ENCODE measurements around the gene KRT86. TPM values are rescaled to one million over a fixed set of nuclear protein-coding genes. Genes with fewer than 3 reads are reported as not detected.
A peak's percentile ranks its signal among the peaks of the same experiment; 100 is the strongest.

KRT86 gene
- total and polyA plus RNA-seq, 9 of the 15 experiments (the other 6 are each of a cell fraction or from before 2014, with no cell fraction given): not detected

DNA sequence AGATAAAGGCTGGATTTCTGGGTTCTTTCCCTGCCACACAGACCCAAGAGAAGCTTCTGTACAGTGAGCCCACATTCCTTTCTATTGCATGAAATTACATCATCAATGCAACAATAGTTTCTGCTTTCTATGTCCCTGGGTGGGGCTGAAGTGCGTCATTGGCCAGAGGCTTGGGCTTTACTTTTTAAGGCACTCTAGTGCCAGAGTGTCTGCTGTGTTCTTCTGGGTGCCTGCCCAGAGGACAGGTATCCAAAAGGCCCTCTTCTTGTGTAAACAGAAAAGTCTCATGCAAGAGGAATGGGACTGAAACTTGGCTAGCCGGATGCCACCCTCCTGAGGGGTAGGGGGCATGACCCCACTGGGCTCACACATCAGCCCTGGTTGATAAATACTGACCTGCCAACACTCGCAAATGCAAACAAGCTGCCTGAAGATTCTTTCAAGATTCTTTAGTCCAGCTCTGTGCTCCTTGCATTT lies 5.9 kb downstream of the KRT86 start (continued):
- no peak for TF ChIP-seq GTF3C2 (IDR thresholded peaks at IDR 0.05; ENCODE audit: borderline replicate concordance, extremely low read depth, insufficient read length)
- TF ChIP-seq CREB1 (IDR thresholded peaks at IDR 0.05): no peak
- TF ChIP-seq CREB1 (CRISPR knock-in tag; IDR thresholded peaks at IDR 0.05): peak; percentile 52; the same call in 1 of the 2 replicates
- TF ChIP-seq HDAC1 (IDR thresholded peaks at IDR 0.05): no peak
- peak; percentile 72 for TF ChIP-seq EP300 (IDR thresholded peaks at IDR 0.05; ENCODE audit: low read length)
- TF ChIP-seq RBFOX2 (IDR thresholded peaks at IDR 0.05; ENCODE audit: low read depth, low read length): peak; percentile 18; the same call in 1 of the 2 replicates
- no peak for TF ChIP-seq ZC3H11A (IDR thresholded peaks at IDR 0.05; ENCODE audit: low read depth, low read length)
- peak; percentile 87 to 93; a peak in 3 of 4 replicates for TF ChIP-seq TEAD1 (CRISPR knock-in tag; IDR thresholded peaks at IDR 0.05)
- no peak for TF ChIP-seq ELF2 (CRISPR knock-in tag; IDR thresholded peaks at IDR 0.05)
- TF ChIP-seq SP2 (IDR thresholded peaks at IDR 0.05; ENCODE audit: extremely low read depth, low read depth, low read length, poor library complexity, severe bottlenecking): no peak
- no peak for TF ChIP-seq FOXA3 (CRISPR knock-in tag; conservative IDR thresholded peaks at IDR 0.05 in 1 of 2, IDR thresholded peaks at IDR 0.05 in 1 of 2)
- TF ChIP-seq HEY1 (CRISPR knock-in tag; IDR thresholded peaks at IDR 0.05; ENCODE audit: borderline replicate concordance): no peak
- no peak for TF ChIP-seq ATF1 (CRISPR knock-in tag; IDR thresholded peaks at IDR 0.05)
- peak; percentile 59 for TF ChIP-seq ATF1 (tag; IDR thresholded peaks at IDR 0.05)
- TF ChIP-seq ZNF707 (CRISPR knock-in tag; conservative IDR thresholded peaks at IDR 0.05): no peak
- TF ChIP-seq ZBTB12 (CRISPR knock-in tag; IDR thresholded peaks at IDR 0.05): no peak; the same call in 1 of the 2 replicates
- no peak for TF ChIP-seq SAFB (IDR thresholded peaks at IDR 0.05; ENCODE audit: borderline replicate concordance, low read depth, low read length)
- TF ChIP-seq, protein P1, sequence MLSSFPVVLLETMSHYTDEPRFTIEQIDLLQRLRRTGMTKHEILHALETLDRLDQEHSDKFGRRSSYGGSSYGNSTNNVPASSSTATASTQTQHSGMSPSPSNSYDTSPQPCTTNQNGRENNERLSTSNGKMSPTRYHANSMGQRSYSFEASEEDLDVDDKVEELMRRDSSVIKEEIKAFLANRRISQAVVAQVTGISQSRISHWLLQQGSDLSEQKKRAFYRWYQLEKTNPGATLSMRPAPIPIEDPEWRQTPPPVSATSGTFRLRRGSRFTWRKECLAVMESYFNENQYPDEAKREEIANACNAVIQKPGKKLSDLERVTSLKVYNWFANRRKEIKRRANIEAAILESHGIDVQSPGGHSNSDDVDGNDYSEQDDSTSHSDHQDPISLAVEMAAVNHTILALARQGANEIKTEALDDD (IDR thresholded peaks at IDR 0.05): no peak
- TF ChIP-seq ZBTB8A (IDR thresholded peaks at IDR 0.05; ENCODE audit: partially characterized antibody): no peak
- no peak for TF ChIP-seq BCOR (IDR thresholded peaks at IDR 0.05)
- TF ChIP-seq SUPT5H (IDR thresholded peaks at IDR 0.05): no peak
- TF ChIP-seq POLR2H (tag; IDR thresholded peaks at IDR 0.05; ENCODE audit: low read depth): peak; percentile 77
- TF ChIP-seq, protein P2, sequence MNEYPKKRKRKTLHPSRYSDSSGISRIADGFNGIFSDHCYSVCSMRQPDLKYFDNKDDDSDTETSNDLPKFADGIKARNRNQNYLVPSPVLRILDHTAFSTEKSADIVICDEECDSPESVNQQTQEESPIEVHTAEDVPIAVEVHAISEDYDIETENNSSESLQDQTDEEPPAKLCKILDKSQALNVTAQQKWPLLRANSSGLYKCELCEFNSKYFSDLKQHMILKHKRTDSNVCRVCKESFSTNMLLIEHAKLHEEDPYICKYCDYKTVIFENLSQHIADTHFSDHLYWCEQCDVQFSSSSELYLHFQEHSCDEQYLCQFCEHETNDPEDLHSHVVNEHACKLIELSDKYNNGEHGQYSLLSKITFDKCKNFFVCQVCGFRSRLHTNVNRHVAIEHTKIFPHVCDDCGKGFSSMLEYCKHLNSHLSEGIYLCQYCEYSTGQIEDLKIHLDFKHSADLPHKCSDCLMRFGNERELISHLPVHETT (CRISPR knock-in tag; conservative IDR thresholded peaks at IDR 0.05 in 1 of 2, IDR thresholded peaks at IDR 0.05 in 1 of 2): no peak
- TF ChIP-seq TCF3 (CRISPR knock-in tag; IDR thresholded peaks at IDR 0.05): no peak
